Muscle layer of duodenum (tissue), 2 donors: ENCODE measurements around the gene SAP130.

Source experiments
- H3K27ac ChIP-seq: one replicate; pipeline ENCODE4 v1.7.0; 2013; ENCODE audit warnings: mild to moderate bottlenecking, low read length
- H3K27me3 ChIP-seq: one replicate; pipeline ENCODE4 v1.7.0; 2013; ENCODE audit warnings: low read depth, mild to moderate bottlenecking, control low read depth, low read length
- H3K36me3 ChIP-seq, 2 donors: one replicate each; pipeline ENCODE4 v1.7.0; 2013; ENCODE audit warnings: low read length in 2 of 2, control low read depth in 1 of 2, mild to moderate bottlenecking in 1 of 2; ENCODE audit not compliant: insufficient read depth in 2 of 2, control insufficient read depth in 1 of 2
- H3K4me1 ChIP-seq, 2 donors: one replicate each; pipeline ENCODE4 v1.7.0; 2013; ENCODE audit warnings: low read length in 2 of 2, mild to moderate bottlenecking in 2 of 2, control low read depth in 1 of 2, moderate library complexity in 1 of 2; ENCODE audit not compliant: insufficient read depth in 2 of 2, control insufficient read depth in 1 of 2
- H3K4me3 ChIP-seq, 2 donors: one replicate each; pipeline ENCODE4 v1.7.0; 2013; ENCODE audit warnings: low read length in 2 of 2, low read depth in 1 of 2, mild to moderate bottlenecking in 1 of 2
- H3K9me3 ChIP-seq, 2 donors: one replicate each; pipeline ENCODE4 v1.7.0; 2013; ENCODE audit warnings: low read length in 2 of 2, control low read depth in 1 of 2, mild to moderate bottlenecking in 1 of 2; ENCODE audit not compliant: control insufficient read depth in 1 of 2
- donor health status: healthy.

Gene SAP130

DNA sequence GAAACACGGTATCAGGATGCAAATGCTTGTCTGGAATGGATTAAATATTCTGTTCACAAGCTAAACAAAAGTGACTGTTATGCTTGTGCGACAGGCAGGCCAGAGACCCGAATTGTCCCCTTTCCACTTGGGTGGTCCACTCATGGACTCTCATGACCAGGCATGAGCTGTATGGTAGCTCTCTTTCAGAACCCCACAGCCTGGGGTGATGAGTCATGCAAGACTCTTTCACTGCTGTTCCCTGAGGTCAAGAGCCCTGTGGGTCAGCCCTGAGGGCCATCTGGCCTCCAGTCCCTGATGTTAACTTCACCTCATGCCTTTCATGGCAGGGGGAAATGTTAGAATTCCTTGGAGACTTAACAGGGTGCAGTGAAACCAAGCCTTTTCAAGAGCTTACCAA lies 13.7 kb upstream of the SAP130 start:
- Histone ChIP-seq H3K27me3 (no peaks in the 10 kb centered on the region), H3K9me3 (peaks cover 16 to 29% of the 10 kb centered on the region in 2 donors), H3K4me3 (no peak overlapping the region), H3K4me1 (no peaks in the 10 kb centered on the region), H3K27ac (no peak overlapping the region), H3K36me3 (no peaks in the 10 kb centered on the region)

DNA sequence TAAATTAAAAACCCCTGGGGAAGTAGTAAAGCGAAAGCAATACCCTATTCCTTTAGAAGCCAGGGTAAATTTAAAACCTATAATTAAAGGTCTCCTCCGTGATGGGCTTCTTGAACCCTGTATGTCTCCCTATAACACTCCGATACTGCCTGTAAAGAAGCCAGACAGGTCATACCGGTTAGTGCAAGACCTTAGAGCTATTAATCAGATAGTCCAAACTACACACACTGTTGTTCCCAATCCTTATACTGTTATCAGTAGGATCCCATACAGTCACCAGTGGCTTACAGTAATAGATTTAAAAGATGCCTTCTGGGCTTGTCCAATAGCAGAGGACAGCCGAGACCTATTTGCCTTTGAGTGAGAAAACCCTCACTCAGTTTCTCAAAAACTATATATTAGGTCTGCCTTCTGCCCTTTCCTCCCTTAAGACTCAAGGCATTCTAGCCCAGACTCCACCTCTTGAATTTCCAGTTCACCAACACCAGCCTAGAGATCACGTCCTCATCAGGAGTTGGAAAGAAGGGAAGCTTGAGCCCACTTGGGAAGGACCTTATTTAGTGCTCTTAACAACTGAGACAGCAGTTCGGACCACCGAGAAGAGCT lies 12.4 kb upstream of the SAP130 start:
- H3K27ac ChIP-seq, result no peak overlapping the region
- H3K27me3 ChIP-seq, result no peaks in the 10 kb centered on the region
- H3K4me3 ChIP-seq, result no peak overlapping the region
- H3K36me3 ChIP-seq, result no peaks in the 10 kb centered on the region
- peaks cover 20 to 32% of the 10 kb centered on the region in 2 donors for H3K9me3 ChIP-seq
- no peaks in the 10 kb centered on the region for H3K4me1 ChIP-seq

DNA sequence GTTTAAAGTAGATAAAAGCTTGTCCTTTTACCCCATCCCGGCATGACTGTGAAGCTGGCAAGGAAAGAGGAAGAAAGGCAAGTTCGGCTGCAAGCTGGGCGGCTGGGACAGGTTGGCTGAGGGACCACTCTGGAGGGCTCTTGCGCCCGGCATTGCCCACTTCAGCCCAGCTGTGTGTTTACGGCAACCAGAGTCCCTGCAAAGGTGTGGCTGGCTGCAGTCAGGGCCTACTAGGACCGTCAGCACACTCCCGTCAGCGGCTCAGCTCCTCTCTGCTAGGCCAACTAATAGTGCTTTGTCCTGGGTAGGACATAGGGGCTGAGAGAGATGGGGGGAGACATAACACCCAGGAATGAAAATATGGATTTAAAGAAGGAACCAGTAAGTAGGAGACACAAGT lies 11.7 kb upstream of the SAP130 start:
- Histone ChIP-seq H3K9me3 (peaks cover 20 to 32% of the 10 kb centered on the region in 2 donors), H3K36me3 (no peaks in the 10 kb centered on the region), H3K27me3 (no peaks in the 10 kb centered on the region), H3K4me1 (no peaks in the 10 kb centered on the region), H3K4me3 (no peak overlapping the region), H3K27ac (no peak overlapping the region)

DNA sequence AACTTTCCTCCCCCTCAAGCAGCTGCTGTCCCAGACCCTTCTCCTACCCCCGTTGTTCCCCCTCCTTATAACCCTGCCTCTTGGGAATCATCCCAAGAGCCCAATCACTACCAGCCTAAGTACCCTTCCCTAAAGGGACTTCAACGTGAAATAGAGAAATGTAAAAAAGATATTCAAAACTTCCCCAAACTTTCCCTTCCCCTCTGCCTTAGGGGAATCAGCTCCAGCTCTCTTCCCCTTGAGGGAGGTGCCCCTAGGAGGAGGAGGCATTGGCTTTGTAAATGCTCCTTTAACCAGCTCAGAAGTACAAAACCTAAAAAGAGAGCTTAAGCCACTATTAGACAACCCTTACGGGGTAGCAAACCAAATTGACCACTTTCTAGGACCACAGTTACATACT lies 10.6 kb upstream of the SAP130 start:
- Histone ChIP-seq H3K9me3 (peaks cover 20 to 30% of the 10 kb centered on the region in 2 donors), H3K27me3 (no peaks in the 10 kb centered on the region), H3K27ac (no peak overlapping the region), H3K4me1 (no peaks in the 10 kb centered on the region), H3K4me3 (no peak overlapping the region), H3K36me3 (no peaks in the 10 kb centered on the region)

DNA sequence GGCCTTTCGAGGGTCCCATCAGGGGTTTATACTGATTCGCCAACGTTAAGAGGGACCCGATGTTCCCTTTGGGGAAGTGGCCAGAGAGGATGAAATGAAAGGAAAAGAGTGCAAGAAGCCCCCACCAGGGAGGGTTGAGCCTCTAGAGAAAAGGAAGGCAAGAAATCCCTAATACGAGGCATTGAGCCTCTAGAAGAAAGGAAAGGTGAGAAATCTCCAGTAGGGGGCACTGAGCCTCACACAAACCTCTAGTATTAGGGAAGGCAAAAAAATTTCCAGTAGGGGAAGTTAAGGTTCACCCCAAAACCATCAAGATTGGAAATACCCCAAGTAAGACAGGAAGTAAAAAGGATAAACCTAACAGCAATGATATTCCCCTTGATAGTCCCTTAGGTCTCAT lies 9.8 kb upstream of the SAP130 start:
- Histone ChIP-seq H3K27me3 (no peaks in the 10 kb centered on the region), H3K4me1 (no peaks in the 10 kb centered on the region), H3K9me3 (peaks cover 17 to 23% of the 10 kb centered on the region in 2 donors), H3K36me3 (no peaks in the 10 kb centered on the region), H3K4me3 (no peak overlapping the region), H3K27ac (no peak overlapping the region)

DNA sequence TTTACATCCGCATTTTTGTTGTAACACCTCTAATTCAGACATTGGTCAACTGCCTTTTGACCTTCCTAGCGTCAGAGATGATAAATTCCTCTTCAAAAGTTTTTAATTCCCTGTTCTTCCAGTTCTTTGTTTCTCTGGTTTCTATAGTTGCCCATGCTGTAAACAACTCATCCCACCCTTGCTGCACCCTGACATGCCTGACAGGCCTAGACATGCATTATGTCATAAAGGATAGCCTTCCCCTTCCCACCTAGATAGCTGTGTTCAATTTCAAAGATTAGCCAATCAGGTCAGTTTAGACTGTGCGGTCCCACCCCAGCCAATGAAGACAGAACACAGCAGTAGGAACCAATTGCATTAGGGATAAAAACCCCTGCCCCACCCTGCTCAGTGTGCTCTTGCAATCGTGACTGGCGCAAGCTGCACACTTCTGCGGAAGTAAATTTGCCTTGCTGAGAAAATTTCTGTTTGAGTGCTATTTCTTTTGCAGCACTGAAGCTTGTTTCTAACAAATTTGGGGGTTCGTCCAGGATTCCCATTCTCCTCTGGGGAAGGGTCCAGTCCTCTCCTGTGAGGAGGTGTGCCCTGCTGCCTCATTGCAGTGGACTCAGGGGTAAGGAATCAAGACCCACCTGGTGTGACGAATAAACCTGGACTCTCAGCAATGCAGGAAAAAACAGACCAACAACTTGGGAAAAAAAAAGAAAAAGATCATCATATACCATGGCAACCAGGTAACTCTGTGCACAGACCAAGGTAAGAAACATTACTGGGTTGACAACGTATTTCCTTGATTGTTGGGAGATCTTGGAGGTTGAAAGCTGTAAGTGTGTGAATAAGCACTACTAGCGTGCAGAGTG lies 9.1 kb upstream of the SAP130 start:
- H3K36me3 ChIP-seq, result no peaks in the 10 kb centered on the region
- peaks cover 15 to 23% of the 10 kb centered on the region in 2 donors for H3K9me3 ChIP-seq
- H3K27me3 ChIP-seq, result no peaks in the 10 kb centered on the region
- peak overlapping the region in 1 of 2 donors; percentile 6 for H3K4me3 ChIP-seq
- H3K4me1 ChIP-seq, result no peaks in the 10 kb centered on the region
- no peak overlapping the region for H3K27ac ChIP-seq

DNA sequence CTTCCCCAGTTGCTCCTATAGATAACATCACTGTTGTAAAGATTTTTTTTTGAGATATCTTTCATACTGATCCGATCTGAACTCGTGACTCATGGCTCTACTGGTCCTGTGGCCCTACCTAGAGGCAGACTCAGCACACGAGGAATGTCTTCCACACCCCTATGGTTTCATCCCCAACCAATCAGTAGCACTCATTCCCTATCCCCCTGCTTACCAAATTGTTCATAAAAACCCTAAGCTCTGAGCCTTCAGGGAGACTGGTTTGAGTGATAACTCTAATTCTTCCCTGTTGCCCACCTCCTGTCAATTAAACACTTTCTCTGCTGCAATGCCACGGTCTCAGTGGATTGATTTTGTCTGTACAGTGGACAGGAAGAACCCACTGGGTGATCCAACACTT lies 4.2 kb upstream of the SAP130 start:
- H3K9me3 ChIP-seq, result peaks cover 8 to 10% of the 10 kb centered on the region in 2 donors
- no peak overlapping the region for H3K4me3 ChIP-seq
- H3K27ac ChIP-seq, result no peak overlapping the region
- no peaks in the 10 kb centered on the region for H3K36me3 ChIP-seq
- H3K27me3 ChIP-seq, result no peaks in the 10 kb centered on the region
- H3K4me1 ChIP-seq, result peaks cover 0 to 7% of the 10 kb centered on the region in 2 donors

DNA sequence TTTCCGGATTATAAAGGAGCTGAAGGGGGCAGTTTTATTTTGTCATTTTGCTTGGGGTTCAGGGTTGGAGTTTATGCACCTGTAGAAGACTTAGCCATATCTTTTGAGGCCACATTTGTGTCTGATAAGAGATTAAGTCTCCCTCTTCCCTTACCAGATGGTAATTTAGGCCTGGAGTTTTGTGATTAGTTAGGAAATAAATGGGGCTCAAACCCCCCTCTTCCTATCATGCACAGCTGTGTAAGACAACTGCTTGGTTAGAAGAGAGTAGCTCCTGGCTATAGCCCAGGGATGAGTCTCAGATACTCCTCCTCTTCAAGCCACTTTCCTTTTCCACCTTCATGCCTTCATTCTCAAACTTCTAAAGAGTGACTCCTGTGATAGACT lies 802 bp upstream of the SAP130 start:
- Histone ChIP-seq H3K4me3 (peak overlapping the region; percentile 74 to 97), H3K27me3 (no peaks in the 10 kb centered on the region), H3K36me3 (no peaks in the 10 kb centered on the region), H3K27ac (peak overlapping the region; percentile 46), H3K9me3 (no peaks in the 10 kb centered on the region), H3K4me1 (peaks cover 3 to 7% of the 10 kb centered on the region in 2 donors)

DNA sequence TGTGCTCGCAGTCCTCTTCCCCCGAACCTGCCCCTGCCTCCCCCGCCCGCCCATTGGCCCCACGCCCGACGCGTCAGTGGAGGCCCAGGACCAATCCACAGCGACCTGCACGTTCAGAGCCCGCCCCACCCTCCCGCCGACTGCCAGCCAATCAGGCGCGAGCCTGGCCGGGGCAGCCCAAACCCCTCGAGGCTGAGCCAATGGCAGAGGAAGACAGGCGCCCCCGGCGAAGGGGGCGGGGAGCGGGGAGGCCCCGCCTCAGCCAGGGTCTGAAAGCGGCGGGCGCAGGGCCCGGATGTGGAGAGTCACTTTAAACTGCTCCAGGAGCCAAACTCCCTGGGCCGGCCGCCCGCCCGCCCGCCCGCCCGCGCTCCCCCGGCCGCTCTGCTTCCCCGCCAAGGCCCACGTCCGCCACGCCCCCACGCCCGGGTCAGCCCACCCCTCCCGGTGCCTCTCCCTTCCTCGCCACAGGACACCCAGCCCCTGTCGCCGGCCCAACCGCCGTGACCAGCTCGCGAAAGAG lies 520 bp downstream of the SAP130 start:
- H3K27me3 ChIP-seq, result no peaks in the 10 kb centered on the region
- peaks cover 3 to 7% of the 10 kb centered on the region in 2 donors for H3K4me1 ChIP-seq
- H3K9me3 ChIP-seq, result no peaks in the 10 kb centered on the region
- no peaks in the 10 kb centered on the region for H3K36me3 ChIP-seq
- H3K27ac ChIP-seq, result no peak overlapping the region
- H3K4me3 ChIP-seq, result peak overlapping the region; percentile 46 to 97

DNA sequence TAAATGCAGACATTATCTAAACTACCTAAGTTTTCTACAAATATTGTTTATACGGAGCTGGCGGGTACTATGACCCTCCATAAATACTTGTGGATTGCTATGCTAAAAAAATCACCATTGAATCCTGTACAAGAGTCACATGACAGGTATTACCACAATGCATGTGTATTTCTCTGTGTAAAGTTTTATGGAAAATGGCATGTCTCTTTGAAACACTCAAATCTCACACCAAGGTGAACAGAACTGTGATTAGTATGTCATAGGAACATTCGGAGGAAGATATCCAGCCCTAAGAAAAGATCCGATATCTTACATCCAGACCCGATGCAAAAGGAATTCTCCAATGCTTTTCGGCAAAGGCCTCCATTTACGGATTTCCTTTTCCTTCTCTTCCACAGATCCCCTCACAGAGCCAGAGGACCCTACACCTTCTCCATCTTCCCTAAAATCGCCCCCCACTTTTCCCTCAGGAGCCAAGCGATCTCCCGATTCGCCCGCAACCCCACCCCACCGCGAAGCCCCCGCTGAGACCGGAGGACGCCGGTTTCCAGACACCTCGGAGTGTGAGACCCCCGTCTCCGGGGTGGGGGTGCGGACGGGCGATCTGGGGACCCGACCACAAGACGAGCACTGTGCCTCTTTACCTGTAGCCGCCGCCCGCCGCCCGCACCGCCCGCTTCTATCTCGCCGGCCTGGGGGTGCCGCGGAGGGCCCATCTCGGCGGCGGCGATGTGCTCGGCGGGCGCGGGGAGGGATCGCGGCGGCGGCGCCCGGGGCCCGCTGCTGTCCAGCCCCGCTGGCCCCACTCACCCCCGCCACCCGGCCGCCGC lies 1.2 kb downstream of the SAP130 start:
- no peaks in the 10 kb centered on the region for H3K27me3 ChIP-seq
- peak overlapping the region; percentile 68 to 74 for H3K4me3 ChIP-seq
- no peaks in the 10 kb centered on the region for H3K9me3 ChIP-seq

DNA sequence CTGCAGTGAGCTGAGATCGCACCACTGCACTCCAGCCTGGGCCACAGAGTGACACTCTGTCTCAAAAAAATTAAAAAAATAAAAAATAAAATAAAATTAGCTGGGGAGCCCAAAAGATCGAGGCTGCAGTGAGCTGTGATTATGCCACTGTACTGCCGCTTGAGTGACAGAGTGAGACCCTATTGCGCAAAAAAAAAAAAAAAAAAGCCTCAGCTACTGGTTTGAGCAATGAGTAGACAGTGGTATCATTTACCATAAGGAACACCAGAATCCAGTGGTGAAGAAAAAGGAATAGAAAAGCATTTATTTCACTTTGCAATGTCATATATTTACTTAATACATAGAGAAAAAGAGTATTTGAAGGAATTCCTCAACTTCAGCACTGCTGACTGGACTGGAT lies 3.0 kb downstream of the SAP130 start:
- Histone ChIP-seq H3K4me3 (no peak overlapping the region), H3K27ac (no peak overlapping the region), H3K9me3 (no peaks in the 10 kb centered on the region), H3K27me3 (no peaks in the 10 kb centered on the region), H3K36me3 (peaks cover 0 to 7% of the 10 kb centered on the region in 2 donors), H3K4me1 (peaks cover 3 to 7% of the 10 kb centered on the region in 2 donors)

More for the DNA sequence above, 1.2 kb downstream of the SAP130 start:
- peaks cover 3 to 7% of the 10 kb centered on the region in 2 donors for H3K4me1 ChIP-seq
- H3K36me3 ChIP-seq, result peaks cover 0 to 5% of the 10 kb centered on the region in 2 donors
- H3K27ac ChIP-seq, result no peak overlapping the region
